NT2/D1 (cell line): ENCODE results near the gene CHL1.

Experiments used
- YY1 ChIP-seq: IDR thresholded peaks from 2 replicates; pipeline ENCODE4 v1.6.1; 2011; ENCODE audit not compliant: insufficient read length, insufficient read depth
- ZNF274 ChIP-seq: IDR thresholded peaks from 2 replicates; pipeline ENCODE4 v1.6.1; 2011; ENCODE audit warnings: mild to moderate bottlenecking, low read depth, low read length

DNA sequence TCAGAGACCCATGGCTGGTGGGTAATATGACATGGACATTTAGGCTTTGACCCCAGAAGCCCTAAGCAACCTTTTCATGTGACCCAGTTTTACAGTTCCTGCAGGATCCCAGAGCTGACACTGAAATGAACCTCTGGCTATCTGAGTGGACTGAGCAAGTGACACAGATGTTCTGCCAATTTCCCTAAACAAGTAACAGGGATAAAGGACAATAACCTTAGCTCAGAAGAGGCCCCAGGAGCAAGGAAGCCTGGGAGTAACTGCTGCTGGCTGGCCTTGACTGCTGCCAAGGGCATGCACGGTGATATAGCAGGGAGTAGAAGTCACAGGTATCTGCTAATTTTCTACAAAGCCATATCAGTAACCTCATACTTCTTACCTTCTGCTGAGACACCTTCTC, 177.9 kb downstream of the CHL1 start:
- TF ChIP-seq ZNF274: no peak
- TF ChIP-seq YY1: no peak
